Activated CD8-positive, alpha-beta T cell treated with anti-CD3 and anti-CD28 coated beads for 36 hours (primary cell): ENCODE results near the gene MUC22. TPM values are rescaled to one million over a fixed set of nuclear protein-coding genes. Genes with fewer than 3 reads are reported as not detected.
A peak's percentile ranks its signal among the peaks of the same experiment; 100 is the strongest.
"Not testable (repeated sequence)": the region's sequence is repeated elsewhere in the genome, so short reads cannot be mapped to it uniquely, and the experiment has no call there.

Experiments
- ATAC-seq: fragments of 200-7000 bp; cut with Tn5 transposase; one replicate; pipeline ENCODE4 v1.10.0; 2021; ENCODE audit warnings: mild to moderate bottlenecking, moderate library complexity
- CTCF ChIA-PET: fragments of 350-600 bp; sonication (Branson Sonifier 250); formaldehyde crosslinking; loops from one replicate; lab custom pipeline; 2021; ENCODE audit warnings: antibody characterized with exemption; lab: Charles Lee
- POLR2A ChIA-PET: fragments of 350-600 bp; sonication (Branson Sonifier 250); formaldehyde crosslinking; loops from one replicate; lab custom pipeline; 2021; ENCODE audit warnings: antibody characterized with exemption; lab: Charles Lee
- DNase-seq: peaks from one replicate; pipeline ENCODE4 v3.0.0-alpha.2; 2020
- H3K27ac Mint-ChIP-seq: one replicate; pipeline ENCODE4 v1.8.0; 2021; ENCODE audit warnings: mild to moderate bottlenecking, mixed read lengths
- H3K27me3 Mint-ChIP-seq: one replicate; pipeline ENCODE4 v1.8.0; 2021; ENCODE audit warnings: mixed read lengths
- H3K36me3 Mint-ChIP-seq: one replicate; pipeline ENCODE4 v1.8.0; 2021; ENCODE audit warnings: low read depth, mixed read lengths
- H3K4me1 Mint-ChIP-seq: one replicate; pipeline ENCODE4 v1.8.0; 2021; ENCODE audit warnings: low read depth, mixed read lengths
- H3K4me3 Mint-ChIP-seq: one replicate; pipeline ENCODE4 v1.8.0; 2021; ENCODE audit warnings: mild to moderate bottlenecking, moderate library complexity, mixed read lengths
- H3K9me3 Mint-ChIP-seq: one replicate; pipeline ENCODE4 v1.8.0; 2021; ENCODE audit warnings: mixed read lengths
- intact Hi-C: fragments of 100-400 bp; cut with micrococcal nuclease; formaldehyde crosslinking; loops from one replicate; pipeline ENCODE4 v1.10.0; 2022
- total RNA-seq, 2 experiments: library from RNA; stranded (reverse); gene quantifications; one replicate each; pipeline ENCODE4 v1.2.3, GENCODE V29; 2021
- TF ChIP-seq, protein P1 (sequence below): fragments of 200-600 bp; IDR thresholded peaks from one replicate; pipeline ENCODE4 v1.8.0; 2022; ENCODE audit warnings: antibody characterized with exemption, mild to moderate bottlenecking

The MUC22 gene
- total RNA-seq, 2 experiments from 2014 or later, result not detected

DNA sequence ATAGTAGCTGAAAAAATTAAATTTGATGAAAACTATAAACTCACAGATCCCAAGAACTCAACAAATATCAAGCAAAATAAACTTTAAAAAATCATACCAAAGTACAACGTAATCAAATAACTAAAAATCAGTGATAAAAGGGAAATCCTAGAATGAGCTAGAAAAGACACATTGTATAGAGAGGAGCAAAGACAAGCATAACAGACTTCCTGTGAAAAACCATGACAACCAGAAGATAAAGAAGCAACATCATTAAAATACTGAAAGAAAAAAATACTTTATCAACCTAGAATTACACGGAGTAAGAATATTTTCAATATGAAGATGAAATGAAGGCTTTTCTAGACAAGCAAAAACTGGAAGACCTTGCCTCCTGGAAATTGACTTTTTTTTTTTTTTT lies 9.8 kb downstream of the MUC22 start:
- DNase-seq, result no peak
- Mint-ChIP-seq H3K36me3 (no peaks in the 10 kb centered on the region), H3K27me3 (peaks cover 10% of the 10 kb centered on the region), H3K4me1 (no peaks in the 10 kb centered on the region), H3K4me3 (no peak overlapping the region), H3K9me3 (no peaks in the 10 kb centered on the region), H3K27ac (no peak overlapping the region)
- CTCF ChIA-PET, result no interaction called here
- TF ChIP-seq, protein P1, sequence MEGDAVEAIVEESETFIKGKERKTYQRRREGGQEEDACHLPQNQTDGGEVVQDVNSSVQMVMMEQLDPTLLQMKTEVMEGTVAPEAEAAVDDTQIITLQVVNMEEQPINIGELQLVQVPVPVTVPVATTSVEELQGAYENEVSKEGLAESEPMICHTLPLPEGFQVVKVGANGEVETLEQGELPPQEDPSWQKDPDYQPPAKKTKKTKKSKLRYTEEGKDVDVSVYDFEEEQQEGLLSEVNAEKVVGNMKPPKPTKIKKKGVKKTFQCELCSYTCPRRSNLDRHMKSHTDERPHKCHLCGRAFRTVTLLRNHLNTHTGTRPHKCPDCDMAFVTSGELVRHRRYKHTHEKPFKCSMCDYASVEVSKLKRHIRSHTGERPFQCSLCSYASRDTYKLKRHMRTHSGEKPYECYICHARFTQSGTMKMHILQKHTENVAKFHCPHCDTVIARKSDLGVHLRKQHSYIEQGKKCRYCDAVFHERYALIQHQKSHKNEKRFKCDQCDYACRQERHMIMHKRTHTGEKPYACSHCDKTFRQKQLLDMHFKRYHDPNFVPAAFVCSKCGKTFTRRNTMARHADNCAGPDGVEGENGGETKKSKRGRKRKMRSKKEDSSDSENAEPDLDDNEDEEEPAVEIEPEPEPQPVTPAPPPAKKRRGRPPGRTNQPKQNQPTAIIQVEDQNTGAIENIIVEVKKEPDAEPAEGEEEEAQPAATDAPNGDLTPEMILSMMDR, result no peak
- intact Hi-C loops, result no loop called here
- POLR2A ChIA-PET, result no interaction called here
- no peak for ATAC-seq

DNA sequence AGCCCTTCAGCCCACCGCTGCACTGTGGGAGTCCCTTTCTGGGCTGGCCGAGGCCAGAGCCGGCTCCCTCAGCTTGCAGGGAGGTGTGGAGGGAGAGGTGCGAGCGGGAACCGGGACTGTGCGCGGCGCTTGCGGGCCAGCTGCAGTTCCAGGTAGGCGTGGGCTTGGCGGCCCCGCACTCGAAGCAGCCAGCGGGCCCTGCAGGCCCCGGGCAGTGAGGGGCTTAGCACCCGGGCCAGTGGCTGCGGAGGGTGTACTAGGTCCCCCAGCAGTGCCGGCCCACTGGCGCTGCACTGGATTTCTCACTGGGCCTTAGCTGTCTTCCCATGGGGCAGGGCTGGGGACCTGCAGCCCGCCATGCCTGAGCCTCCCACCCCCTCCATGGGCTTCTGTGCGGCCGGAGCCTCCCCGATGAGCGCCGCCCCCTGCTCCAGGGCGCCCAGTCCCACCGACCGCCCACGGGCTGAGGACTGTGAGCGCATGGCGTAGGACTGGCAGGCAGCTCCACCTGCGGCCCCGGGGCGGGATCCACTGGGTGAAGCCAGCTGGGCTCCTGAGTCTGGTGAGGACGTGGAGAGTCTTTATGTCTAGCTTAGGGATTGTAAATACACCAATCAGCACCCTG lies 10.5 kb downstream of the MUC22 start:
- H3K4me1 Mint-ChIP-seq, H3K27me3 Mint-ChIP-seq, H3K36me3 Mint-ChIP-seq, H3K9me3 Mint-ChIP-seq, H3K4me3 Mint-ChIP-seq, H3K27ac Mint-ChIP-seq, ATAC-seq, POLR2A ChIA-PET, DNase-seq, intact Hi-C loops, CTCF ChIA-PET: not testable (repeated sequence)

GRCh38 chr6:31021705-31022531 lies 11.6 kb downstream of the MUC22 start:
- ATAC-seq, H3K27me3 Mint-ChIP-seq, H3K4me1 Mint-ChIP-seq, intact Hi-C loops, H3K4me3 Mint-ChIP-seq, POLR2A ChIA-PET, H3K27ac Mint-ChIP-seq, CTCF ChIA-PET, DNase-seq, H3K36me3 Mint-ChIP-seq, H3K9me3 Mint-ChIP-seq: not testable (repeated sequence)

DNA sequence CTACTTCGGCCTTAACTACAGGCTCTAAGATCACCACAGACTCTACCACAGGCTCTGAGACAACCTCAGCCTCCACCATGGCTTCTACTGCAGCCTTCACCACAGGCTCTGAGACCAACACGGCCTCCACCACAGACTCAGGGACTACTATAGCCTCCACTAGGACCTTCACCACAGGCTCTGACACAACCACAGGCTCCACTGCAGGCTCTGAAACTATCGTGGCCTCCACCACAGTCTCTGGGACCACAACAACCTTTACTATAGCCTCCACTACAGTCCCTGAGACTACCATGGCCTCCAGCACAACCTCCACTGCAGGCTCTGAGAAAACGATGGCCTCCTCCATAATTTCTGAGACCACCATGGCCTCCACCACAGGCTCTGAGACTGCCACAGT lies 15.3 kb downstream of the MUC22 start:
- Mint-ChIP-seq H3K4me3 (no peak overlapping the region), H3K27ac (no peak overlapping the region), H3K36me3 (no peaks in the 10 kb centered on the region), H3K9me3 (no peaks in the 10 kb centered on the region), H3K4me1 (no peaks in the 10 kb centered on the region), H3K27me3 (peaks cover 20% of the 10 kb centered on the region)
- DNase-seq (no peak), ATAC-seq (no peak)
- intact Hi-C loops, result no loop called here
- TF ChIP-seq, protein P1, result no peak
- POLR2A ChIA-PET, result no interaction called here
- CTCF ChIA-PET, result no interaction called here

DNA sequence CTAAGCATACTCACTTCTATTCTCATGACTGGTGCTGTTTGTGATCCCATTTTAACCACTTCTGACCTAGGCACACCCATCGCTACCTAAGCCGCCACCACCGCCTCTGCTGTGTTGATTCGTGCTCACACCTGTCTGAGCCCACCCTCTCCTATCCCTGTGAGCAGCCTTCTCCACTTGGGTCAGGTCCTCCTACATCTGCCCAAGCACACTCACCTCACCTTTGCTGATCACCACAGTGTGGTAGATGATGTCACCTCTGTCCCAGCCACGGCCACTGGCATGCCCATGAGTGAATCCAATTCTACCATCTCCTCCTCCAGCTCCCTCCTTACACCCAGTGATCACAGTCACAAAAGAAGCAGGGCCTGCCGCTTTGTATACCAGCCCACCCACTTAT lies 20.8 kb downstream of the MUC22 start:
- ATAC-seq, result peak; percentile 45
- DNase-seq, result peak; percentile 31
- Mint-ChIP-seq H3K27ac (no peak overlapping the region), H3K36me3 (no peaks in the 10 kb centered on the region), H3K9me3 (no peaks in the 10 kb centered on the region), H3K4me1 (no peaks in the 10 kb centered on the region), H3K27me3 (peaks cover 28% of the 10 kb centered on the region), H3K4me3 (no peak overlapping the region)
- ChIA-PET POLR2A (no interaction called here), CTCF (no interaction called here)
- intact Hi-C loops, result no loop called here
- TF ChIP-seq, protein P1, result no peak

DNA sequence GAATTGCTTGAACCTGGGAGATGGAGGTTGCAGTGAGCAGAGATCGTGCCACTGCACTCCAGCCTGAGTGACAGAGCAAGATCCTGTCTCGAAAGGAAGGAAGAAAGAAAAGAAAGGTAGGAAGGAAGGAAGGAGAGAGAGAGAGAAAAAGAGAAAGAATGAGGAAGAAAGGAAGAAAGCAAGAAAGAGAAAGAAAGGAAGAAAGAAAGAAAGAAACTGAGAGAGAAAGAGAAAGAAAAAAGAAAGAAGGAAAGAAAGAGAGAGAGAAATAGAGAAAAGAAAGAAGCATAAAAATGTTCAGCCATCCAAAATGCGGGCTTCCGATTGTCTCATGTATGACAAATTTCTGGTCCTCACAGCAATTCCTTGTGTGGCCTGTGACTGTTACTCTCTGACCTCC lies 22.8 kb downstream of the MUC22 start:
- no peaks in the 10 kb centered on the region for H3K36me3 Mint-ChIP-seq
- H3K9me3 Mint-ChIP-seq, result no peaks in the 10 kb centered on the region
- TF ChIP-seq, protein P1, result no peak
- ATAC-seq (no peak), DNase-seq (no peak)
- no peaks in the 10 kb centered on the region for H3K4me1 Mint-ChIP-seq
- peaks cover 28% of the 10 kb centered on the region for H3K27me3 Mint-ChIP-seq
- ChIA-PET CTCF (interaction anchor here (1.2 to 1.8 kb wide), 2 partner anchors 54 to 117 kb away, joined by 4 to 6 read pairs; no protein-coding TSS in a partner anchor), POLR2A (no interaction called here)
- intact Hi-C loops, result no loop called here
- no peak overlapping the region for H3K27ac Mint-ChIP-seq
- H3K4me3 Mint-ChIP-seq, result no peak overlapping the region
